Astrocyte (in vitro differentiated cells and primary cell): Measurements from ENCODE around the gene PRKCA. TPM values are rescaled to one million over a fixed set of nuclear protein-coding genes. Genes with fewer than 3 reads are reported as not detected.

ENCODE experiments used
- DNase-seq: peaks from one replicate; pipeline ENCODE4 v3.0.0-alpha.2; 2010; ENCODE audit warnings: low read depth
- FAIRE-seq: peaks from 2 replicates; lab custom pipeline; 2011; peaks lifted over from hg19 to GRCh38; lab: Jason Lieb, UNC
- H2AFZ ChIP-seq: 2 replicates; pipeline ENCODE4 v1.6.0; 2012; ENCODE audit warnings: low read depth, low read length, inconsistent platforms
- H3K27ac ChIP-seq: 2 replicates; pipeline ENCODE4 v1.5.1; 2011; ENCODE audit warnings: low read depth, low read length, inconsistent platforms
- H3K27me3 ChIP-seq: 2 replicates; pipeline ENCODE4 v1.6.0; 2011; ENCODE audit warnings: low read length, inconsistent platforms; ENCODE audit not compliant: insufficient read depth
- H3K36me3 ChIP-seq: 2 replicates; pipeline ENCODE4 v1.5.1; 2011; ENCODE audit warnings: low read length, inconsistent platforms; ENCODE audit not compliant: insufficient read depth
- H3K4me1 ChIP-seq: 2 replicates; pipeline ENCODE4 v1.5.1; 2011; ENCODE audit warnings: low read length, inconsistent platforms; ENCODE audit not compliant: insufficient read depth
- H3K4me2 ChIP-seq: 2 replicates; pipeline ENCODE4 v1.6.0; 2012; ENCODE audit warnings: low read length, inconsistent platforms
- H3K4me3 ChIP-seq: 2 replicates; pipeline ENCODE4 v1.5.1; 2011; ENCODE audit warnings: low read depth, mild to moderate bottlenecking, low read length, inconsistent platforms; ENCODE audit not compliant: insufficient read depth
- H3K79me2 ChIP-seq: 2 replicates; pipeline ENCODE4 v1.6.0; 2012; ENCODE audit warnings: mild to moderate bottlenecking, low read length, inconsistent platforms; ENCODE audit not compliant: insufficient read depth
- H3K9ac ChIP-seq: 2 replicates; pipeline ENCODE4 v1.6.0; 2012; ENCODE audit warnings: mild to moderate bottlenecking, low read length, inconsistent platforms
- H3K9me3 ChIP-seq: 2 replicates; pipeline ENCODE4 v1.5.1; 2012; ENCODE audit warnings: low read depth, mild to moderate bottlenecking, low read length, inconsistent platforms; ENCODE audit not compliant: insufficient read depth
- H4K20me1 ChIP-seq: 2 replicates; pipeline ENCODE4 v1.6.0; 2012; ENCODE audit warnings: low read length, inconsistent platforms; ENCODE audit not compliant: insufficient read depth
- H3K27ac Mint-ChIP-seq: one replicate; pipeline ENCODE4 v1.8.0; 2021; ENCODE audit warnings: mild to moderate bottlenecking, mixed read lengths; ENCODE audit not compliant: unreplicated experiment
- H3K27me3 Mint-ChIP-seq: one replicate; pipeline ENCODE4 v1.8.0; 2021; ENCODE audit warnings: low read depth, mixed read lengths; ENCODE audit not compliant: unreplicated experiment
- H3K36me3 Mint-ChIP-seq: one replicate; pipeline ENCODE4 v1.8.0; 2021; ENCODE audit warnings: low read depth, mixed read lengths; ENCODE audit not compliant: unreplicated experiment
- H3K4me1 Mint-ChIP-seq: one replicate; pipeline ENCODE4 v1.8.0; 2021; ENCODE audit warnings: low read depth, mixed read lengths; ENCODE audit not compliant: unreplicated experiment
- H3K4me3 Mint-ChIP-seq: one replicate; pipeline ENCODE4 v1.8.0; 2021; ENCODE audit warnings: mild to moderate bottlenecking, moderate library complexity, mixed read lengths; ENCODE audit not compliant: unreplicated experiment
- H3K9me3 Mint-ChIP-seq: one replicate; pipeline ENCODE4 v1.8.0; 2021; ENCODE audit warnings: mild to moderate bottlenecking, mixed read lengths; ENCODE audit not compliant: unreplicated experiment
- EZH2 ChIP-seq: IDR thresholded peaks from 2 replicates; pipeline ENCODE4 v1.6.1; 2012; ENCODE audit warnings: mild to moderate bottlenecking, low read length, inconsistent platforms; ENCODE audit not compliant: insufficient read depth
- total RNA-seq: library from RNA; stranded (reverse); gene quantifications from 2 replicates; pipeline ENCODE4 v1.2.1, GENCODE V29; 2021
- TF ChIP-seq, protein P1 (sequence below): IDR thresholded peaks from 2 replicates; pipeline ENCODE4 v1.5.1; 2011; ENCODE audit warnings: low read depth, mild to moderate bottlenecking, inconsistent platforms, low read length, moderate library complexity; ENCODE audit not compliant: insufficient read depth

The PRKCA gene
- total RNA-seq, 1 donor from 2014 or later, result 49.9 TPM

DNA sequence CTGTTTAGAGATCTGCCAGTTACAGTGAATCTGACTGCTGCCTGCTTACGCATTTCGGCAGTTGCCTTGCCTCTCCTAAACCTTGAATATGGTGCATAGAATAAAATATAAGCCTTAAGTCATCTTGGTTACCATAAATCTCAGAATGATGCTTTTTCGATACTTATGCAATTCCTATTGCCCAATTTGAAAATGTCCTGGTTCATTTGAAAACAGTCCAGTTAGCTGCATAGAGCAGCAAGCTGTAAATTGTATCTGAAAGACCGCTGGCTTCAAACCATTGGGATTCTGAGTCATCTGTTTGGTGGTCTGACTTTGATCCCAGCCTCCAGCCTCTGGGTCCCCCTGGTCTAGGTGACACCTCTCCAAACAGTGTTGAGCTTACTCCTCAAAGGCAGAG is 2.7 kb upstream of the PRKCA start:
- FAIRE-seq, result no peak
- H3K4me1 ChIP-seq, result peaks cover 14% of the 10 kb centered on the region
- no peak overlapping the region for H3K9ac ChIP-seq
- no peak overlapping the region for H2AFZ ChIP-seq
- no peak overlapping the region for H3K27ac Mint-ChIP-seq
- no peak overlapping the region for H3K4me2 ChIP-seq
- H3K4me3 Mint-ChIP-seq, result no peak overlapping the region
- no peaks in the 10 kb centered on the region for H4K20me1 ChIP-seq
- H3K79me2 ChIP-seq, result peaks cover 28% of the 10 kb centered on the region
- no peak for DNase-seq
- no peaks in the 10 kb centered on the region for H3K27me3 Mint-ChIP-seq
- no peaks in the 10 kb centered on the region for H3K27me3 ChIP-seq
- H3K9me3 ChIP-seq, result no peaks in the 10 kb centered on the region
- H3K27ac ChIP-seq, result no peak overlapping the region
- peaks cover 2% of the 10 kb centered on the region for H3K36me3 Mint-ChIP-seq
- H3K4me1 Mint-ChIP-seq, result peaks cover 10% of the 10 kb centered on the region
- H3K9me3 Mint-ChIP-seq, result no peaks in the 10 kb centered on the region
- H3K36me3 ChIP-seq, result no peaks in the 10 kb centered on the region
- TF ChIP-seq, protein P1, sequence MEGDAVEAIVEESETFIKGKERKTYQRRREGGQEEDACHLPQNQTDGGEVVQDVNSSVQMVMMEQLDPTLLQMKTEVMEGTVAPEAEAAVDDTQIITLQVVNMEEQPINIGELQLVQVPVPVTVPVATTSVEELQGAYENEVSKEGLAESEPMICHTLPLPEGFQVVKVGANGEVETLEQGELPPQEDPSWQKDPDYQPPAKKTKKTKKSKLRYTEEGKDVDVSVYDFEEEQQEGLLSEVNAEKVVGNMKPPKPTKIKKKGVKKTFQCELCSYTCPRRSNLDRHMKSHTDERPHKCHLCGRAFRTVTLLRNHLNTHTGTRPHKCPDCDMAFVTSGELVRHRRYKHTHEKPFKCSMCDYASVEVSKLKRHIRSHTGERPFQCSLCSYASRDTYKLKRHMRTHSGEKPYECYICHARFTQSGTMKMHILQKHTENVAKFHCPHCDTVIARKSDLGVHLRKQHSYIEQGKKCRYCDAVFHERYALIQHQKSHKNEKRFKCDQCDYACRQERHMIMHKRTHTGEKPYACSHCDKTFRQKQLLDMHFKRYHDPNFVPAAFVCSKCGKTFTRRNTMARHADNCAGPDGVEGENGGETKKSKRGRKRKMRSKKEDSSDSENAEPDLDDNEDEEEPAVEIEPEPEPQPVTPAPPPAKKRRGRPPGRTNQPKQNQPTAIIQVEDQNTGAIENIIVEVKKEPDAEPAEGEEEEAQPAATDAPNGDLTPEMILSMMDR, result no peak
- H3K4me3 ChIP-seq, result no peak overlapping the region

DNA sequence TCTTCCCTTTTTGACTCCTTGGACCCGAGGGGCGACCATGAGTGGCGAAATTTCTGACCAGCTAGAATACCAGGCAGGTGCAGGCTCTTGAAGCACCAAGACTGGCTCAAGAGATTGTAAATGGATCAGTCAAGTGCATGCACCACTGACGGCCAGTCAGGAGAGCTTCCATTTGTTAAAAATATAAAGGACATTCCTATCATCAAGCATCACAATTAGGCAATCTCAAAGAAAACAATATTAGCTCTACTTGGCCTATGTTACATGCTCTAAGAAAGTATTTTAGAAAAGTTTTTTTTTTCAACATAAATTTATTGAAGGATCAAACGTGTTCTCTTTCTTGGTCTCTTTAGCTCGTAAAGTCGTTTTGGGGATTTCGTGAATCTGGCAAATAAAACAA is 1.5 kb upstream of the PRKCA start:
- no peak overlapping the region for H2AFZ ChIP-seq
- H3K36me3 Mint-ChIP-seq, result peaks cover 2% of the 10 kb centered on the region
- peaks cover 16% of the 10 kb centered on the region for H3K4me1 ChIP-seq
- H3K27me3 Mint-ChIP-seq, result no peaks in the 10 kb centered on the region
- H3K9ac ChIP-seq, result no peak overlapping the region
- peaks cover 40% of the 10 kb centered on the region for H3K79me2 ChIP-seq
- peak overlapping the region; percentile 83 for H3K4me3 Mint-ChIP-seq
- H3K27ac Mint-ChIP-seq, result no peak overlapping the region
- no peaks in the 10 kb centered on the region for H3K27me3 ChIP-seq
- peak overlapping the region; percentile 91 for H3K4me2 ChIP-seq
- no peak for FAIRE-seq
- DNase-seq, result no peak
- no peaks in the 10 kb centered on the region for H3K9me3 Mint-ChIP-seq
- no peaks in the 10 kb centered on the region for H3K36me3 ChIP-seq
- peaks cover 2% of the 10 kb centered on the region for H4K20me1 ChIP-seq
- H3K9me3 ChIP-seq, result no peaks in the 10 kb centered on the region
- TF ChIP-seq, protein P1, result no peak
- no peak overlapping the region for H3K4me3 ChIP-seq
- no peak overlapping the region for H3K27ac ChIP-seq
- H3K4me1 Mint-ChIP-seq, result peaks cover 16% of the 10 kb centered on the region

DNA sequence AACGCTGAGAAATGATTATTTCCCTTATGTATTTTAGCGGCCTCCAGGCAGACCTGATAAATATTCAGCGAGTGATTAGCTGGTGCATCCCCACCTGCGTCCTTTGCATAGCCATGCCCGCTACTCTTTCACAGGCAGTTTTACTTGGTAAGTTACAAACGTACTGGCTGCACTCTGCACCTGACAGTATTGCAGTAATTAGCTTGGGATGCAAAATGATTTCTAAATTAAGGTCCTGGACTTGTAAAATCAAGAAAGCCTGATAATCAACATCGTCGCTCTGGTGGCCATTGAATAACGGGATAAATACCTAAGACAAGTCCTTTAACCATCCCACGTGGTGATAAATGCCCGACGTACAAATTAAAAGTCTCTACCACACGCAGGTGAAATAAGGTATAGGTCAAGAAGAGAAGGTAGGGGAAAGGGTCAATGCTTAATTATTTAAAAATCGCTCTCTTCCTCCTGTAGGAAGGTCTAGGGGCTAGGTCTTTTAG is 998 bp upstream of the PRKCA start:
- Mint-ChIP-seq H3K9me3 (no peaks in the 10 kb centered on the region), H3K4me1 (peaks cover 17% of the 10 kb centered on the region), H3K27me3 (no peaks in the 10 kb centered on the region), H3K27ac (no peak overlapping the region), H3K4me3 (peak overlapping the region; percentile 83), H3K36me3 (peaks cover 2% of the 10 kb centered on the region)
- peak overlapping the region; percentile 87 for H3K9ac ChIP-seq
- H3K27ac ChIP-seq, result no peak overlapping the region
- no peaks in the 10 kb centered on the region for H3K9me3 ChIP-seq
- H3K4me2 ChIP-seq, result peak overlapping the region; percentile 91
- H3K4me1 ChIP-seq, result peaks cover 20% of the 10 kb centered on the region
- H3K36me3 ChIP-seq, result no peaks in the 10 kb centered on the region
- TF ChIP-seq, protein P1, result no peak
- no peak for TF ChIP-seq EZH2
- H2AFZ ChIP-seq, result peak overlapping the region; percentile 77
- H3K79me2 ChIP-seq, result peaks cover 43% of the 10 kb centered on the region
- H4K20me1 ChIP-seq, result peaks cover 5% of the 10 kb centered on the region
- peak overlapping the region; percentile 68 for H3K4me3 ChIP-seq
- FAIRE-seq, result no peak
- H3K27me3 ChIP-seq, result no peaks in the 10 kb centered on the region
- DNase-seq, result no peak
